Upper lobe of left lung (tissue), 6 donors: ENCODE data around the gene SHISA6. TPM values are rescaled to one million over a fixed set of nuclear protein-coding genes. Genes with fewer than 3 reads are reported as not detected.

Source experiments
- ATAC-seq, 2 donors: fragments of 200-7000 bp; cut with Tn5 transposase; one replicate each; pipeline ENCODE4 v1.9.1; 2022; ENCODE audit warnings: mild to moderate bottlenecking in 2 of 2, moderate library complexity in 2 of 2; ENCODE audit not compliant: low FRiP score in 2 of 2
- DNase-seq, 2 donors: peaks; one replicate each; pipeline ENCODE4 v3.0.0-alpha.2; 2019 to 2020
- H3K27ac ChIP-seq, 4 donors: fragments of 200-600 bp; sonication (generic); one replicate each; pipeline ENCODE4 v1.5.1; 2016 to 2019
- H3K27me3 ChIP-seq, 4 donors: fragments of 200-600 bp; sonication (generic); one replicate each; pipeline ENCODE4 v1.5.1; 2017 to 2019
- H3K36me3 ChIP-seq, 4 donors: fragments of 200-600 bp; sonication (generic); one replicate each; pipeline ENCODE4 v1.5.1; 2016 to 2019
- H3K4me1 ChIP-seq, 4 donors: fragments of 200-600 bp; sonication (generic); one replicate each; pipeline ENCODE4 v1.5.1; 2018 to 2019
- H3K4me3 ChIP-seq, 4 donors: fragments of 200-600 bp; sonication (generic); one replicate each; pipeline ENCODE4 v1.5.1; 2017 to 2019; ENCODE audit warnings: mild to moderate bottlenecking in 2 of 4, moderate library complexity in 1 of 4
- H3K9me3 ChIP-seq, 4 donors: fragments of 200-600 bp; sonication (generic); one replicate each; pipeline ENCODE4 v1.5.1; 2018 to 2019
- EP300 ChIP-seq, 4 donors: sonication (generic); formaldehyde crosslinking; IDR thresholded peaks; one replicate each; pipeline ENCODE4 v1.5.1; 2017; ENCODE audit warnings: antibody characterized with exemption in 4 of 4, control low read depth in 2 of 4
- POLR2A ChIP-seq, 4 donors: fragments of 450-650 bp; IDR thresholded peaks; one replicate each; pipeline ENCODE4 v1.5.1; 2016 to 2017; ENCODE audit warnings: antibody characterized with exemption in 4 of 4, mild to moderate bottlenecking in 2 of 4
- POLR2AphosphoS5 ChIP-seq, 2 donors: sonication (generic); formaldehyde crosslinking; IDR thresholded peaks; one replicate each; pipeline ENCODE4 v1.5.1; 2017; ENCODE audit warnings: antibody characterized with exemption in 2 of 2
- WGBS, 2 donors: methylation state at CpG; one replicate each; pipeline ENCODE4 v1.1.5; 2017 to 2018; 5-methylcytosine and 5-hydroxymethylcytosine counted together
- total RNA-seq, 6 donors: library from RNA; depleted of rRNA in 4 of 6; stranded (reverse); fragments of >200 nt in 4 of 6; gene quantifications; one replicate each; pipeline versions ENCODE4 v1.1.0 to v1.2.1, GENCODE V29; 2016 to 2021
- TF ChIP-seq, protein P1 (sequence below), 6 experiments: fragments of 450-650 bp in 4 of 6; fragments of 200-600 bp in 2 of 6; sonication (generic) in 2 of 6; IDR thresholded peaks; one replicate each; pipeline ENCODE4 v1.5.1; 2016 to 2019; ENCODE audit warnings: antibody characterized with exemption in 6 of 6
- donor health status: DM: no; HTN: no; CAD: no; lungs with moderate emphysema.
- donor health status: DM: no; HTN: yes; CAD: no; lungs with severe emphysema.

SHISA6 gene
- total RNA-seq, 6 donors from 2014 or later, result 0.03 to 1.2 (median 0.74) TPM; not detected in 2

DNA sequence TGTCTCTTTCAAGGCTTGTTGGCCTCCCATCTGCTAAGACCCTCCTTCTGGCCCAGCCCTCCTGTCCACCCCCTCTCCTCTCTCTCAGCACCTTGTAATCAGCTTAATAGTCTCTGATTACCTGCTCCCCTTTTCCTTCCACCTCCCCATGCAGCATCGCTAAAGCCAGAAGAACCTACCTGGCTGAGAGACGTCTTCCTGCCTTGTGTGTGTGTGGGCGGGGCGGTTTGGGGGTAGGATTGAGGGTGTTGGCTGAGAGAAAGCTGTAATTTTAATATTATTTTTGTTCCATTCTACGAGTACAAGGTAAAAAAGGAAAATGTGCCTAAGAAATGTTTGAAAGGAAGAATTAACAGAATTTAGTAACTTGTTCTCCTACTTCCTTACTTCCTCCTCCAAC, 360.6 kb downstream of the SHISA6 start:
- Histone ChIP-seq H3K4me3 (no peak overlapping the region), H3K9me3 (no peaks in the 10 kb centered on the region), H3K27ac (no peak overlapping the region), H3K4me1 (peaks cover 0 to 14% (median 4%) of the 10 kb centered on the region in 4 donors), H3K27me3 (peaks cover 0 to 4% (median 0%) of the 10 kb centered on the region in 4 donors), H3K36me3 (no peaks in the 10 kb centered on the region)
- WGBS, 2 donors, result 72 to 74% methylated on average over 5 of the region's 5 CpGs
- ATAC-seq, result no peak
- TF ChIP-seq, protein P1, sequence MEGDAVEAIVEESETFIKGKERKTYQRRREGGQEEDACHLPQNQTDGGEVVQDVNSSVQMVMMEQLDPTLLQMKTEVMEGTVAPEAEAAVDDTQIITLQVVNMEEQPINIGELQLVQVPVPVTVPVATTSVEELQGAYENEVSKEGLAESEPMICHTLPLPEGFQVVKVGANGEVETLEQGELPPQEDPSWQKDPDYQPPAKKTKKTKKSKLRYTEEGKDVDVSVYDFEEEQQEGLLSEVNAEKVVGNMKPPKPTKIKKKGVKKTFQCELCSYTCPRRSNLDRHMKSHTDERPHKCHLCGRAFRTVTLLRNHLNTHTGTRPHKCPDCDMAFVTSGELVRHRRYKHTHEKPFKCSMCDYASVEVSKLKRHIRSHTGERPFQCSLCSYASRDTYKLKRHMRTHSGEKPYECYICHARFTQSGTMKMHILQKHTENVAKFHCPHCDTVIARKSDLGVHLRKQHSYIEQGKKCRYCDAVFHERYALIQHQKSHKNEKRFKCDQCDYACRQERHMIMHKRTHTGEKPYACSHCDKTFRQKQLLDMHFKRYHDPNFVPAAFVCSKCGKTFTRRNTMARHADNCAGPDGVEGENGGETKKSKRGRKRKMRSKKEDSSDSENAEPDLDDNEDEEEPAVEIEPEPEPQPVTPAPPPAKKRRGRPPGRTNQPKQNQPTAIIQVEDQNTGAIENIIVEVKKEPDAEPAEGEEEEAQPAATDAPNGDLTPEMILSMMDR (IDR thresholded peaks at IDR 0.05), result no peak
- DNase-seq, result no peak

DNA sequence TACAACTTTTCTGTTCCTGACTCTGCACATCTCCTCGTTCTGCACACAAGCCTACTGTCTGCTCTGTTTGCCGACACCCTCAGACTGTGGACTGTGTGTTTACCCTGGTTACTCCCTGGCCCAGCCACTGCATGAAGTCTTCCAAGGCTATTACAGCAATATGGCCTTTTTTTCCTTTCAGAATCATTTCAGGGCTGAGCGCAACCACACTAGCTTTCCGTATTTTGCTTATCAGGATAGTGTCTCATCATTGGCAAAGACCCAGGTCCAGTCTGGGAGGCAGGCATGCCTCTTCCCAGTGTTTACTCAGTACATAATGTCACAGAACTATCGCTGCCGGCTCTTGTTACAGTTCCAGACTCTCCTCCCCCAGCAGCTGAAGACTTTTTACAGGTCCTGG, 367.4 kb downstream of the SHISA6 start:
- peak overlapping the region in 1 of 4 donors; percentile 6 for H3K4me3 ChIP-seq
- no peaks in the 10 kb centered on the region for H3K36me3 ChIP-seq
- peak overlapping the region in 1 of 4 donors; percentile 4 for H3K27ac ChIP-seq
- H3K9me3 ChIP-seq, result no peaks in the 10 kb centered on the region
- WGBS, 2 donors, result 28 to 30% methylated on average over 6 of the region's 6 CpGs
- peak; percentile 61 to 93 for ATAC-seq
- H3K4me1 ChIP-seq, result peaks cover 0 to 7% (median 2%) of the 10 kb centered on the region in 4 donors
- TF ChIP-seq, protein P1 (IDR thresholded peaks at IDR 0.05), result no peak
- TF ChIP-seq POLR2A (IDR thresholded peaks at IDR 0.05) (no peak), POLR2AphosphoS5 (IDR thresholded peaks at IDR 0.05) (peak in 1 of 2 donors; percentile 36)
- no peaks in the 10 kb centered on the region for H3K27me3 ChIP-seq
- peak in 1 of 2 donors; percentile 26 for DNase-seq

DNA sequence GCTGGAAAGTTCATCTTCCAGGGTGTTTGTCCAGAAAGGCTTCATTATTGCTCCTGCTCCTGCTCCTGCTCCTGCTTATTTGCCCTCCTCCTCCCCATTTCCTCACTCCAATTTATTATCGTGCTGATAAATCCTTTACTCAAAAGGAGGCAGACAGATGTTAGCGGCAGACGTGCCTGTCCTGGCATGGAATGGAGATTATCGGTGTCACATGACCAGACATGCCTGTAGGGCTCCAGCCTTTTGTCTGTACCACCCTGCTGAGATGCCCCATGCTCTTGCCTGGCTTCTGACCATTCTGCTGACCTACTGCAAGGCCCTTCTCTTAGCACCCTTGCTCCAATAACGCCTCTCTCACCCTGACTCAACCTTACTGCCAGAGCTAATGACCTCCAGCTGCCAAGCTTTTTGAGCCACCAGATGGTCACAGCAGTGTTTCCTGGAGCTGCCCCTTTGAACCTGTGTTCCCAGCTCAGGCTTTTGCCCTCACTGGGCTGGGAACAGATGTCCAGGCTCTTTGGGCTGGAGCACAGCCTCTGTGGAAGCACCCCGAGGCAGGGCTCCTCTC, 370.1 kb downstream of the SHISA6 start:
- ATAC-seq (no peak), DNase-seq (no peak)
- Histone ChIP-seq H3K4me3 (no peak overlapping the region), H3K9me3 (no peaks in the 10 kb centered on the region), H3K36me3 (no peaks in the 10 kb centered on the region), H3K27me3 (no peaks in the 10 kb centered on the region), H3K27ac (no peak overlapping the region), H3K4me1 (peaks cover 0 to 7% (median 2%) of the 10 kb centered on the region in 4 donors)
- TF ChIP-seq EP300 (IDR thresholded peaks at IDR 0.05), result no peak
- TF ChIP-seq, protein P1 (IDR thresholded peaks at IDR 0.05), result no peak
- TF ChIP-seq POLR2AphosphoS5 (IDR thresholded peaks at IDR 0.05), result peak in 1 of 2 donors; percentile 11
- no peak for TF ChIP-seq POLR2A (IDR thresholded peaks at IDR 0.05)
- 39 to 51% methylated on average over 6 of the region's 6 CpGs for WGBS, 2 donors

DNA sequence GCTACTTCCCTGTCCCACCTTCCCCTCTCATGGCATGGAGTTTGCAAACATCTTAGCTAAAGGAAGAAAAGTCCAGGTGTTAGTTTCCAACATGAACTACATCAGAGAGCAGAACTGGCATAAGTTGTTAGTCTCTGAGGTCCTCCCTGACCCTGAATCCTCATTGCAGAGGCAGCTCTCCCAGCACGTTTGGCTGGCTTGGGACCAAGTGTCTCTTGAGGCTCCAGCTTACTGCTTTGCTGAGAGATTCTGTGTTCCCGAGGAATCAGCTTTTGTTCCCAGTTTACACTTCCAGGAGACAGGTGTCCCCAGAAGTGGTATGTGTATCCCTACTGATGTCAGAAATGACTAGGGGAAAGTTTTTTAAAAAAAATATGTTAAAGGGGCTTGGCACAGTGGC, 371.9 kb downstream of the SHISA6 start:
- Histone ChIP-seq H3K4me1 (peaks cover 0 to 7% (median 2%) of the 10 kb centered on the region in 4 donors), H3K9me3 (no peaks in the 10 kb centered on the region), H3K4me3 (no peak overlapping the region), H3K27me3 (no peaks in the 10 kb centered on the region), H3K27ac (no peak overlapping the region), H3K36me3 (no peaks in the 10 kb centered on the region)
- DNase-seq (no peak), ATAC-seq (no peak)
- TF ChIP-seq POLR2A (IDR thresholded peaks at IDR 0.05) (no peak), POLR2AphosphoS5 (IDR thresholded peaks at IDR 0.05) (no peak), EP300 (IDR thresholded peaks at IDR 0.05) (no peak)
- TF ChIP-seq, protein P1 (IDR thresholded peaks at IDR 0.05), result no peak
- 41 to 51% methylated on average over 2 of the region's 2 CpGs for WGBS, 2 donors
